GM21423 (cell line): ENCODE results near the gene PI4KA.

Experiments used
- ATAC-seq: cut with Tn5 transposase; IDR thresholded peaks from one replicate; pipeline ENCODE4 v1.9.1; 2021; ENCODE audit warnings: mild to moderate bottlenecking, moderate library complexity; ENCODE audit not compliant: unreplicated experiment

PI4KA gene

GRCh38 chr22:20881869-20882815 is 23.5 kb upstream of the PI4KA start:
- no peak for ATAC-seq

GRCh38 chr22:20881231-20881630 is 22.6 kb upstream of the PI4KA start:
- no peak for ATAC-seq

- no peak for ATAC-seq
Measured at GRCh38 chr22:20877715-20878114, 19.1 kb upstream of the PI4KA start.

- ATAC-seq, result no peak
Measured at GRCh38 chr22:20875296-20875695, 16.7 kb upstream of the PI4KA start.

GRCh38 chr22:20873214-20873613 is 14.6 kb upstream of the PI4KA start:
- ATAC-seq, result no peak

GRCh38 chr22:20869234-20869633 is 10.6 kb upstream of the PI4KA start:
- no peak for ATAC-seq

- no peak for ATAC-seq
Measured at GRCh38 chr22:20868025-20868962, 9.7 kb upstream of the PI4KA start.

- no peak for ATAC-seq
Measured at GRCh38 chr22:20867179-20868024, 8.8 kb upstream of the PI4KA start.

GRCh38 chr22:20866736-20867135 is 8.1 kb upstream of the PI4KA start:
- no peak for ATAC-seq

GRCh38 chr22:20865875-20866445 is 7.3 kb upstream of the PI4KA start:
- ATAC-seq, result no peak

- no peak for ATAC-seq
Measured at GRCh38 chr22:20865331-20865730, 6.7 kb upstream of the PI4KA start.

- no peak for ATAC-seq
Measured at GRCh38 chr22:20864186-20864908, 5.7 kb upstream of the PI4KA start.

- ATAC-seq, result no peak
Measured at GRCh38 chr22:20863366-20863765, 4.8 kb upstream of the PI4KA start.

- no peak for ATAC-seq
Measured at GRCh38 chr22:20862540-20862939, 3.9 kb upstream of the PI4KA start.

- no peak for ATAC-seq
Measured at GRCh38 chr22:20859615-20860014, 1.0 kb upstream of the PI4KA start.

GRCh38 chr22:20857838-20858614 is 585 bp downstream of the PI4KA start:
- peak; percentile 35 for ATAC-seq

- no peak for ATAC-seq
Measured at GRCh38 chr22:20857247-20857643, 1.4 kb downstream of the PI4KA start.

- ATAC-seq, result no peak
Measured at GRCh38 chr22:20853236-20853660, 5.4 kb downstream of the PI4KA start.

- no peak for ATAC-seq
Measured at GRCh38 chr22:20852503-20852902, 6.1 kb downstream of the PI4KA start.
